ENCODE data around the gene PBX3.

Gene PBX3

DNA sequence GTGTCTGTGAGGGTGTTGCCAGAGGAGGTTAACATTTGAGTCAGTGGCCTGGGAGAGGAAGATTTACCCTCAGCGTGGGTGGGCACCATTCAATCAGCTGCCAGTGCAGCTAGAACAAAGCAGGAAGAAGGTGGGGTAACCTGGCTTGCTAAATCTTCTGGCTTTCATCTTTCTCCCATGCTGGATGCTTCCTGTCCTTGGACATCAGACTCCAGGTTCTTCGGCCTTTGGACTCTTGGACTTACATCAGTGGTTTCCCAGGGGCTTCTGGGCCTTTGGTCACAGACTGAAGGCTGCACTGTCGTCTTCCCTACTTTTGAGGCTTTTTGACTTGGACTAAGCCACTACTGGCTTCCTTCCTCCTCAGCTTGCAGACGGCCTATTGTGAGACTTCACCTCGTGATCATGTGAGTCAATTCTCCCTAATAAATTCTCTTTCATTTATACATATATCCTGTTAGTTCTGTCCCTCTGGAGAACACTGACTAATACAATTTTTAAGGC lies 38.1 kb downstream of the PBX3 start:
- H3K27ac Mint-ChIP-seq = no peak overlapping the region
- TF ChIP-seq, protein P1, sequence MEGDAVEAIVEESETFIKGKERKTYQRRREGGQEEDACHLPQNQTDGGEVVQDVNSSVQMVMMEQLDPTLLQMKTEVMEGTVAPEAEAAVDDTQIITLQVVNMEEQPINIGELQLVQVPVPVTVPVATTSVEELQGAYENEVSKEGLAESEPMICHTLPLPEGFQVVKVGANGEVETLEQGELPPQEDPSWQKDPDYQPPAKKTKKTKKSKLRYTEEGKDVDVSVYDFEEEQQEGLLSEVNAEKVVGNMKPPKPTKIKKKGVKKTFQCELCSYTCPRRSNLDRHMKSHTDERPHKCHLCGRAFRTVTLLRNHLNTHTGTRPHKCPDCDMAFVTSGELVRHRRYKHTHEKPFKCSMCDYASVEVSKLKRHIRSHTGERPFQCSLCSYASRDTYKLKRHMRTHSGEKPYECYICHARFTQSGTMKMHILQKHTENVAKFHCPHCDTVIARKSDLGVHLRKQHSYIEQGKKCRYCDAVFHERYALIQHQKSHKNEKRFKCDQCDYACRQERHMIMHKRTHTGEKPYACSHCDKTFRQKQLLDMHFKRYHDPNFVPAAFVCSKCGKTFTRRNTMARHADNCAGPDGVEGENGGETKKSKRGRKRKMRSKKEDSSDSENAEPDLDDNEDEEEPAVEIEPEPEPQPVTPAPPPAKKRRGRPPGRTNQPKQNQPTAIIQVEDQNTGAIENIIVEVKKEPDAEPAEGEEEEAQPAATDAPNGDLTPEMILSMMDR (IDR thresholded peaks at IDR 0.05; ENCODE audit: unreplicated experiment in 3 of 3) = no peak
- H3K36me3 Mint-ChIP-seq (ENCODE audit: low read depth) = peaks cover 65% of the 10 kb centered on the region
- H3K9me3 Mint-ChIP-seq = peaks cover 21% of the 10 kb centered on the region
- no peaks in the 10 kb centered on the region for H3K4me1 Mint-ChIP-seq
- no peaks in the 10 kb centered on the region for H3K27me3 Mint-ChIP-seq (ENCODE audit: low read depth)
- no peak overlapping the region for H3K4me3 Mint-ChIP-seq

DNA sequence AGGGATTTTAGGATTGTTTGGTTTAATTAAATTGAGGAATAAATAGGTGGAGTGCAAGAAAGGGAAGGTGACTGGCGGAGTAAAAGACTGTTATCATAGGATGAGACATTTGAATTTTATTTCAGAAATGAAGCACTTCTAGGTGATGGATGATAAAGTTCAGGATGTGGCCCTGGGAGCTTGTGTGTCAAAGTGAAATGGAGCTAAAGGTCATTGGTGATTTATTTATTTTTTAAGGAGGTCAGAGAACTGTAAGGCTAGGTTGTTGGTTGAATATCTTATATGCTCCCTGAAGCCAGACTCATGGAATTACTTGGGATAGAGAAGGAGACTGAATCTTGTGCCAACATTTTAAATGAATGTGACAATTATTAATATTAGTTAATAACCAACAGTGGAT lies 40.5 kb downstream of the PBX3 start:
- H3K4me1 Mint-ChIP-seq = no peaks in the 10 kb centered on the region
- H3K4me3 Mint-ChIP-seq = no peak overlapping the region
- H3K27me3 Mint-ChIP-seq (ENCODE audit: low read depth) = no peaks in the 10 kb centered on the region
- no peak overlapping the region for H3K27ac Mint-ChIP-seq
- H3K36me3 Mint-ChIP-seq (ENCODE audit: low read depth) = peaks cover 57% of the 10 kb centered on the region
- peaks cover 9% of the 10 kb centered on the region for H3K9me3 Mint-ChIP-seq
- TF ChIP-seq, protein P1 (IDR thresholded peaks at IDR 0.05; ENCODE audit: unreplicated experiment in 3 of 3) = no peak

DNA sequence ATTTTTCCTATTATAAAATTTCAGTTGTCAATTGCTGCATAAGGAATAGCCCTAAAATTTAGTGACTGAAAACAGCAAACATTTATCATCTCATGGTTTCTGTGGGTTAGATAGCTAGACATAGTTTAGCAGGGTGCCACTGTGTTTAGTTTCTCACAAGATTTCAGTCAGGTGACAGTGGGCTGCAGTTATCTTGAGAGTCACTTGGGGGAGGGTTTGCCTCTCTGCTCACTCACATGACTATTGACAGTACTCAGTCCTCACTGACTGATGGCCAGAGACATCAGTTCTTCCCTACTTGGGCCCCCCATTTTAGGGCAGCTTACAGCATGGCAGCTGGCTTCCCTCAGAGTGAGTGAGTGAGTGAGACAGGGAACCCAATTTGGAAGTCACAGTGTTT lies 42.0 kb downstream of the PBX3 start:
- Mint-ChIP-seq H3K9me3 (no peaks in the 10 kb centered on the region), H3K27ac (no peak overlapping the region), H3K27me3 (ENCODE audit: low read depth) (no peaks in the 10 kb centered on the region), H3K4me1 (no peaks in the 10 kb centered on the region), H3K4me3 (no peak overlapping the region), H3K36me3 (ENCODE audit: low read depth) (peaks cover 45% of the 10 kb centered on the region)
- TF ChIP-seq, protein P1 (IDR thresholded peaks at IDR 0.05; ENCODE audit: unreplicated experiment in 3 of 3) = no peak

DNA sequence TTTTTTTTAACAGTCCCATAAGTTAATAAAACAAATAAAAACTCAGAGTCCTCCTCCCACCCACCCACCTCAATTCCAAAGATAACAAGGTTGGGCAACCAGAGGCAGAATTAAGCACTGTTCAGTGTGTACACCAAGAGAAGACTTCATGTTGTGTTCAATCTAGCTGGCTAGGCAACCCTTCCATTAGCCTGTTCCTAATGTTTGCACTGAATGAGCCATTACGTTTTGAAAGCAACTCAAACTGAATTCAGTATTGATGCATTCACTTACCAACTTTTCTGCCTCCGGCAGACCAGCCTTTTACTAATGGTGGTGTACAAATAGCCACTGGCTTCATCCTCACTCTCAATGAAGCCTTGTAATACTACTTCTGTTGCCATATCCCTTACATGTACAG lies 47.5 kb downstream of the PBX3 start:
- Mint-ChIP-seq H3K4me1 (no peaks in the 10 kb centered on the region), H3K9me3 (no peaks in the 10 kb centered on the region), H3K36me3 (ENCODE audit: low read depth) (peaks cover 10% of the 10 kb centered on the region), H3K4me3 (no peak overlapping the region), H3K27ac (no peak overlapping the region), H3K27me3 (ENCODE audit: low read depth) (no peaks in the 10 kb centered on the region)
- TF ChIP-seq, protein P1 (IDR thresholded peaks at IDR 0.05; ENCODE audit: unreplicated experiment in 3 of 3) = no peak

DNA sequence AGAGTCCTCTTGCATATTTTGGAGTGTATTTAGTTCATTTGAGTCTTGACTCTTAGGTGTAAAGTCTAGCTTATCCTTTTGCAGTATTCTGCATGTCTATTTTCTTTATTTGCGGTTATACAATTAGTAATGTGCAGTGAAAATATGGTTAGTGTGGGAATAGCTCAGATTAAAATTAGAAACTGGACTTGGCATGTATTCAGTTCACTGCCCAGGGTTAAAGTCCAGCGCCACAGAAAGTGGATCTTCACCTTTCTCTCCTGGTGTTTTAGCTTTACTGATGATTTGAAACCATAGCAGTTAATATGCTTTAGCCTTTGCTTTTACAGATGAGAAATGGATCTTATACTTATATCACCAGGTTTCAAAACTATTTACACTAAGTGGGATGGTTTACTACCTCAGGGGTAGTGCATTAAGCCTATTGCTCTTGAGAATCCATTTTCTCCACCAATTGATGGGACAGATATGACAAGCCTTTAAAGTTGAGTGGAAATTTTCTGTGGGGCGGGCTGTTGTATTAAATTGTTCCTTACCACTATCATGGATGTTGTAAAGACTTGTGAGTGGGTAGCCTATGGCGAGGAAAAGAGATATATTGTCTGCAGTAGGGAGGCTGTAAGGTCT lies 48.9 kb downstream of the PBX3 start:
- H3K27me3 Mint-ChIP-seq (ENCODE audit: low read depth) = no peaks in the 10 kb centered on the region
- H3K4me3 Mint-ChIP-seq = no peak overlapping the region
- TF ChIP-seq, protein P1 (IDR thresholded peaks at IDR 0.05; ENCODE audit: unreplicated experiment in 3 of 3) = no peak
- H3K4me1 Mint-ChIP-seq = no peaks in the 10 kb centered on the region
- peaks cover 5% of the 10 kb centered on the region for H3K36me3 Mint-ChIP-seq (ENCODE audit: low read depth)
- H3K9me3 Mint-ChIP-seq = no peaks in the 10 kb centered on the region
- no peak overlapping the region for H3K27ac Mint-ChIP-seq

DNA sequence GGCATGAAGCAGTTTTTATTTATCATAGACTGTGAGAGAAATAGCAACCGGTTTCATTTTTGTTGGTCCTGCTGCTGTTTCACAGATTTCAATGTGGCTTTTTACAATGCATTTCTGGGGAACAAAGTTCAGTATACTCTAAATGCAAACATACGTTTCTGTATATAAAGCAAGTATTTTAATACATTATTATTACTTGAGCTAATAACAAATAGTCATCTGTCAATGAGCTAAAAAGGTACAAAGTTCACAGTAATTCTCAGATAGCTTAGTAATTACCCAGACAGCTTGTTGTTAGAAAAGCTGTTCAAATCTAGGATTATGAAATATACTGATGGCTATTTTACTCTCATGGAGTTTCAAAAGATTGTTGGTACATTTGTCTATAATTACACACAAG lies 50.8 kb downstream of the PBX3 start:
- TF ChIP-seq, protein P1 (IDR thresholded peaks at IDR 0.05; ENCODE audit: unreplicated experiment in 3 of 3) = no peak

More for the DNA sequence above, 50.8 kb downstream of the PBX3 start:
- Mint-ChIP-seq H3K4me1 (no peaks in the 10 kb centered on the region), H3K36me3 (ENCODE audit: low read depth) (no peaks in the 10 kb centered on the region), H3K27ac (no peak overlapping the region), H3K27me3 (ENCODE audit: low read depth) (no peaks in the 10 kb centered on the region), H3K9me3 (no peaks in the 10 kb centered on the region), H3K4me3 (no peak overlapping the region)

Data from nephron (organoid).